H54 (cell line): ENCODE measurements around the gene SSU72.
A peak's percentile ranks its signal among the peaks of the same experiment; 100 is the strongest.
"Not testable (repeated sequence)": the region's sequence is repeated elsewhere in the genome, so short reads cannot be mapped to it uniquely, and the experiment has no call there.

Experiments
- DNase-seq: peaks from one replicate; pipeline ENCODE4 v3.0.0; 2011; ENCODE audit warnings: low spot score, mixed read lengths; ENCODE audit not compliant: insufficient read length
- FAIRE-seq: peaks from 3 replicates; lab custom pipeline; 2011; peaks lifted over from hg19 to GRCh38; lab: Jason Lieb, UNC
- POLR2A ChIP-seq: IDR thresholded peaks from 2 replicates; pipeline ENCODE4 v1.6.1; 2011; ENCODE audit warnings: low read depth, mild to moderate bottlenecking, low read length

SSU72 gene

DNA sequence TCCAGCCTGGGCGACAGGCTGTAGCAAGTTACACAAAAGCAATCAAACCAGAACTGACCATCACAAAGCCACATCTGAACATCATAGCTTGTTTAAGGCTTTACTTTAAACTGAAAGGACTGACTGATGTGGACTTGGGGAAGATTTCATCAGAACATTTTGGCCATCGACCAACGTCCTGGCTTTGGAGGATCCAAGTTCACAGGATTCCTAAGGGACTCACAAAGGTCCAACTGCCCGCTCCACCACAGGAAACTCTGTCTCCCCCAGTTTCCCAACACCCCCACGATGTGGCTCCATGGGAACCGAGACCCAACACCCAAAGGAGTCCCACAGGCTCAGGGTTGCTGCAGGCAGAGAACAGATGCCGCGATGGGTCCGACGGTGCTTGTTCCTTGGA is 9.3 kb downstream of the SSU72 start:
- no peak for TF ChIP-seq POLR2A
- DNase-seq (no peak), FAIRE-seq (no peak)

GRCh38 chr1:1564268-1564667 is 10.4 kb downstream of the SSU72 start:
- FAIRE-seq (no peak), DNase-seq (no peak)
- no peak for TF ChIP-seq POLR2A

- FAIRE-seq (no peak), DNase-seq (no peak)
- TF ChIP-seq POLR2A = no peak
Measured at GRCh38 chr1:1563688-1564087, 11.0 kb downstream of the SSU72 start.

- FAIRE-seq (no peak), DNase-seq (no peak)
- no peak for TF ChIP-seq POLR2A
Measured at GRCh38 chr1:1562556-1563195, 12.0 kb downstream of the SSU72 start.

DNA sequence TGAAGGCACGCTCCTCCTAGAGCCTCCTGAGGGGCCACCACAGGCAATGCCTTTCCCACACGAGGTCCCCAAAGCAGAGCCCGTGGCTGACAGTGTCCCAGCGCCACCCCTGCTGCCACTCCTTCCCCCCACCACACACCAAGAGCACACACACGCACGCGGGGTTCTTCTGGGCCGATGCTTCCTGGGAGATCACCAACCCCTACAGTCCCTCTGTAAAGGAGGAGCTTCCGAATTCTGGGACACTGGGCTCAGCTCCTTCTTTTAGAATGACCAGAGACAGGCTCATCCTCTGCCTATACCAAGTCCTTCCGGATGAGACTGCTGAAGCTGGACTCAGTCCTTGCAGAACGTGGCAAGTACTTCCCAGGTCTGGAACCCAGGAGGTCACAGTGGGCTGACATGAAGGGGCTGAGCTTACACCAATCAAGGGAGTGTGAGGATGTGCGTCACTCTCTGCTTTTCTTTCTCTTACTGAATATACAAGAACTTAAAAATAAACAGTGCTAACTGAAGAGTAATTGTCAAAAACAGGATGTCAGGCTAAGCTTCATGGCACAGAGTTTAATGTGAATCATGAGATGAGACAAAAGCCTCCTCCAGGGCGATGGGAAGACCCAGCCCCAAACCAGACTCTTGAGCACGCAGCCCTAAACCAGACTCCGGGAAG is 12.7 kb downstream of the SSU72 start:
- no peak for TF ChIP-seq POLR2A
- FAIRE-seq (no peak), DNase-seq (no peak)

DNA sequence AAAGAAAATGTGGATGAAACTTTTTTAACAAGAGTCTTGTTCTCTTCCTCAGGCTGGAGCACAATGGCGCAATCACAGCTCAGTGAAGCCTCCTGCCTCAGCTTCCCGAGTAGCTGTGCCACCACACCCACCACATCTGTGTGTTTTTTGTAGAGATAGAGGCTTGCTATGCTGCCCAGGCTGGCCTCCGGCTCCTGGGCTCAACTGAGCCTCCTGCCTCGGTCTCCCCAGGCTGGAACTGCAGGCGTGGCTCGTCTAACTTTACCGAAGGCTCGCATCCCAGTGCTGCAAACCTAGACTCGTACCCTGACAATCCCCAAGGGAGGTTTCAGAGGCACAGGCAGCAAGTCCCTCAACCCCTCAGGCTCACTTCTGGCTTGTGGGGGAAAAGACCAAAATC is 14.5 kb downstream of the SSU72 start:
- DNase-seq (no peak), FAIRE-seq (no peak)
- no peak for TF ChIP-seq POLR2A

- DNase-seq (no peak), FAIRE-seq (no peak)
- TF ChIP-seq POLR2A = no peak
Measured at GRCh38 chr1:1559066-1559465, 15.6 kb downstream of the SSU72 start.

GRCh38 chr1:1558591-1558990 is 16.1 kb downstream of the SSU72 start:
- DNase-seq (no peak), FAIRE-seq (no peak)
- TF ChIP-seq POLR2A = no peak

GRCh38 chr1:1557688-1558087 is 17.0 kb downstream of the SSU72 start:
- DNase-seq, FAIRE-seq: not testable (repeated sequence)

- FAIRE-seq, DNase-seq: not testable (repeated sequence)
Measured at GRCh38 chr1:1556961-1557360, 17.7 kb downstream of the SSU72 start.

DNA sequence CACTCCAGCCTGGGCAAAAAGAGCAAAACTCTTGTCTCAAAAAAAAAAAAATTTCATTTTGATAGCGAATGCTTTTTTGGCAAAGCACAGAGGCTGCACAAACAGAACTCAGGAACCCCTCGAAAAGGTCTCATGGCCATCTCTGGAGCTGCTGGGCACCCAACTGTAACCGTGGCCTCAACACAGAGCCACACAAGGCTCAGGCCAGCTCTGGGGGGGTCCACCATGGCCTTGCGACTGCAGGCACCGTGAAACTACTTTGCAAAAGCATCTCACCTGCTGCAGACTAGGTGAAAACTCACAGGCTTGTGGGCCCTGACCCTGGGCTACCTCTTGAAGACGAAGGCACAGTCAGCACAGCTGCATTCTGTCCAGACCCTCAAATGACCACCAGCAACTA is 18.2 kb downstream of the SSU72 start:
- TF ChIP-seq POLR2A = no peak
- no peak for FAIRE-seq

DNA sequence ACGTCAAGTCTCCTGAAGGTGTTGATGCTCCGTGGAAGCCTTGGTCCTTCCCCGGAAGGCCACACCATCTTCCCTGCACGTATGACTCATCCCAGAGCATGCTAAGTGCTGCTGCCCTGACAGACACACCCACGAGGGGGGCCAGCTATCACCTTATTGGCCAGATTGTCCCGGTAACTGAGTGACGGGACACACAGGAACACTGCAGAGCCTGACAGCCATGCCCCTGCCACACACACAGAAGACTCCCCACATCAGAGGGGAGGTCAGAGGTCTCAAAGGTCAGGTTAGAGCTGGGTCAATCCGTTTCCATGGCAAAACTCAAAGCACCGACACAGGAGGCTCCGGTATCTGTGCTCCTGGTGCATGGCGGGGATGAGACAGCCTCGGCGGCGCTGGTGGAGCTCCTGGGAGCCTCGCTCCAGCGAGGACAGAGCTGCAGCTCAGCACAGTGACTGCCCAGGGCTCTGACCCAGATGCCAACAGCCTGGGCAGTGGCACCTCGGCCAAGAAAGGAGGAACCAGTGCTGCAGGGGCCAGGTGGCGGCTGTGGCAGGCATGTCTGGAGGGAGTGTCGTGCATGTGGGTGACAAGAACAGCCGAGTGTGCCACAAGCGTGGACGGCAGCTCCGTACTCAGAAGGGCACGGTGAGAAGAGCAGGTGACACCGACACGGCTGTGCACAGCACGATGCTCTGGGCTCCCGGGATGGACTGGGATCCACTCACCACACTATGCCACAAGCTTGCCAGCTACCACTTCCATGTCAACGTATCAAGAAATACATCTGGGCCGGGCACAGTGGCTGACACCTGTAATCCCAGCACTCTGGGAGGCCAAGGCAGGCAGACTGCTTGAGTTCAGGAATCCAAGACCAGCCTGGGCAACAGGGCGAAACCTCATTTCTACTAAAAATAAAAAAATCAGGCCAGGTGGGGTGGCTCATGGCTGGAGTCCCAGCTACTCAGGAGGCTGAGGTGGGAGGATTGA is 19.4 kb downstream of the SSU72 start:
- no peak for TF ChIP-seq POLR2A
- DNase-seq = peak; percentile 74
- peak; percentile 62 for FAIRE-seq

More for the DNA sequence above, 18.2 kb downstream of the SSU72 start:
- no peak for DNase-seq

DNA sequence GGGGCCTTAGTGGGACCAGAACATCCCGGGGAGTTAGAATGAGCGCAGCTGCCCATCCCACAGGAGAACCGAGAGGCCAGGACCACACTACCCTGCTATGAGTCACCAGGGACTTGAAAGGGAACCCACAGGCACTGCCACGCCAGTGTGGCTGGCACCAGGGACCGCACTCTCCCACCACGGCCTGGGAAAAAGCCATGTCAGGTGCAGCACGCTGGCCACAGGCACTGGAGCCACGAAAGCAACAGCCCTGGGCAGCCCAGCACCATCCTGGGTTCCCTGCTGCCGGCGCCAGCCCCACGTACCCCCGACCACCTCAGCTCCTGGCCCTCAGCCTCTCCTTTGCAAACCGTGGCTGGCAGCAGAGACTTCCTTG is 20.1 kb downstream of the SSU72 start:
- no peak for TF ChIP-seq POLR2A
- DNase-seq = no peak
- FAIRE-seq = no peak
